NCI-H2081 treated with DMSO at 0.1 percent for 48 hours (cell line): ENCODE data around the gene TULP4.
"Not testable (repeated sequence)": the region's sequence is repeated elsewhere in the genome, so short reads cannot be mapped to it uniquely, and the experiment has no call there.

Experiments
- DNase-seq: peaks from one replicate; lab custom pipeline; 2025; lab: John Stamatoyannopoulos, UW

Gene TULP4

DNA sequence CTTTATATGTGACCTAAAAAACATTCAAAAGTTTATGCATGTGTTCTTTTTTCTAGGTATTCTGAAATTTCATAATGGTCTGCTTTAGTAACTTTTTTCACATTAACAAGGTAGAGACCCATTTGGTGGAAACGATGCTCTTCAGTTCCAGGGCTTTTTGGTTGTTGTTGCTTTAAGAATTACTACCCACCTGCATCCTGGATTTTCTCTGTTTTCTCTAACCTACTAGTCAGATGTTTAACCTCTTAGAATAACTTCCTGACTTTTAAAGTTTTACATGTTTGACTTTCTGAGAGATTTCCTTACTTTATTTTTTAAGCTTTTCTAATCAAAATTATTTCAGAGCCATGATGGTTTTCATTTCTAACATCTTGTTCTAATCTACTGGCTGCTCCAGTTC is 14.9 kb downstream of the TULP4 start:
- no peak for DNase-seq

DNA sequence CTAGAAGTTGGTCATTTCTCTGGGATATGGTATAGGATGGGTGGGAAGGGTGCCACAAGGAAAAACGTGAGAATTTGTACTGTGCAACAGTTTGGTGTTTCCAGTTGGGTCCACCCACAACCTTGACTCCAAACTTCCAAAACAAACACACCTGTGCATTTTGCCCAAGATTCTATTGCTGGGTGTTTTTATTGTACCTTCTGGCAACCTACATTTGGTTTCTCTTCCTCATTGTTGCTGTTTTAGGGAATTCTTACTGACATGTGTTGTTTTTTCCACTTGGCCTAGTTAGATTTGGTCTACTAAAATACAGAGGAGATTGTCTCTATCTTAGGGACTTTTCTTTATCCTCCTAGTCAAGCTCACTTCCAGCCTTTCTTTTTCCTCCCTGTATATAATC is 16.7 kb downstream of the TULP4 start:
- no peak for DNase-seq

DNA sequence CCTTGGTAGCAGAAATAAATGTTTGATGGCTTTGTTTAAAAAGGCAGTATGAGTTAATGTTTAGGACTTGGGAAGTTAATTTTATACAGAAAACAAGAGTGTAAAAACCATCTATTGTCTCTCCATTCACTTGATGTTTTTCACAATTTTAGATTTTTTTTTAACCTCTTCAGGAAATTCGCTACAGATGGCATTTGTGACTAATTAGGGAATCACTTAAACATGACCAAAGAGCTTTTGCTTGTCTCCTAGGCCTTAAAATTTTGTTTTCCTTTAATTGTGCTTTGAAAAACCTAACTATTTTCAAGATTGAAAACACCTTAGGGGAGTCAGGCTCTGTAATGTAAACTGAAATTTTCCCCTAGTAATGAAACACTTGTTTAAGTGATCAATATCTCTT is 17.3 kb downstream of the TULP4 start:
- DNase-seq, result no peak

DNA sequence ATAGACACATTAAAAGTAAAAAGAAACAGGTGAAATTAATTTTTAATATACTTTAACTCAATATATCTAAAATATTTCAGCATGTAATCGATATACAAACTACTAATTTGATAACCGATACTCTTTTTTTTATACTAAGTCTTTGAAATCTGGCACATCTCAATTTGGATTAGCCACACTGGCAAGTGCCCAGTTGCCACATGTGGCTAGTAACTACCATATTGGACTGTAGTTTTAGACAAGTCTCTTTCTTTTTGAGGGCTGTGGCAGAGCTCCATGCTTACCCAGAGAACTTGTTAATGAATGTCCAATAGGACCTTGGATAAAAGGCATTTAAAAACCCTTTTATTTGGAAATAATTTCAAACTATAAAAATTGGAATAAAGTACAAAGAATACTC is 17.8 kb downstream of the TULP4 start:
- DNase-seq, result no peak

GRCh38 chr6:158332237-158332636 is 20.0 kb downstream of the TULP4 start:
- DNase-seq, result no peak

DNA sequence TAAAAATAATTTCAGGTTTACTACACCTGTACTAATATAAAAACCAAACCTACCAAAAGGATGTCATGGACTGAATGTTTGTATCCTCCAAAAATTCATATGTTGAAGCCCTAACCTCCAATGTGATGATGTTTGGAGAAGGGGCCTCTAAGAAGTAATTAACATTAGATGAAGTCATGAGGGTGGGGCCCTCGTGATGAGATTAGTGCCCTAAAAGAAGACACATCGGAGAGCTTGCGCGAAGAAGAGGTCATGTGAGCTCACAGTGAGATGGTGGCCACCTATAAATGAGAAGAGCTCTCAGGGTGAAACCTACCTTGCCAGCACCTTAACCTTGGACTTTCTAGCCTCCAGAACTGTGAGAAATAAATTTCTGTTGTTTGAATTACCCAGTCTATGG is 20.8 kb downstream of the TULP4 start:
- no peak for DNase-seq

- DNase-seq, result no peak
These were observed 22.3 kb downstream of the TULP4 start for GRCh38 chr6:158334534-158334933.

DNA sequence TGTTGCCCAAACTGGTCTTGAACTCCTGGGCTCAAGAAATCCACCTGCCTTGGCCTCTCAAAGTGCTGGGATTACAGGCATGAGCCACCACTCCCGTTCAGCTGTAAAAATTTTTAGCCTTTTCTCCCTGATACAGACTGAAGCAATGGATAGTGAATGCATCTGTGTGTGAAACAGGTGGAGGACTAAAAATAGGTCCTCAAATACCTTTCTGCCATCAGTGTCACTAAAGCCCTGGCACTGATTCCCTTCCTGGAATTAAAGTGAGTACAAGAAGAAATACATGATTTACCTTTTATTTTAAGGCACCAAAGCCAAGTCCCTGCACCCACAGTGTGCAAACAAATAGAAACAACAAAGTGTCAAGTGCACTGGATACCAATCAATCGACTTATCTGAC is 25.1 kb downstream of the TULP4 start:
- no peak for DNase-seq

- DNase-seq, result no peak
These were observed 26.2 kb downstream of the TULP4 start for GRCh38 chr6:158338311-158339112.

- DNase-seq, result not testable (repeated sequence)
These were observed 26.9 kb downstream of the TULP4 start for GRCh38 chr6:158339197-158339596.

DNA sequence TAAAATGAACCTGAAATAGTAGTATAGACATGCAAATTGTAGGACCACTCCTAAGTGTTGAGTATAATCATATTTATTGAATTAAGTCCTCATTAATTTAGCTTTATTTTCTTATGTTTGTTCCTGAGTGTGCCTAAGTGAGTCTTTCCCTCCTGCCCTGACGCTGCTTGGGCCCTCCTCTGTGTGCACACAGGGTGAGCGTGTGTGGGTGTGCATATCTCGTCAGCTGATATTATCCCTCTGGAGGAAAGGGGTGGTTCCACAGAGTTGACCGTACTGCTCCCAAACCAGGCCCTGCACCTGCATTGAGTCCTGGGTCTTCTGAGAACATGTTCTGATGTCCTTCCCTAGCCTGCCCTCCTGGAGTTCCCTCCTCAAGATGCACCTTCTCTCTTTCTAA is 28.0 kb downstream of the TULP4 start:
- no peak for DNase-seq

DNA sequence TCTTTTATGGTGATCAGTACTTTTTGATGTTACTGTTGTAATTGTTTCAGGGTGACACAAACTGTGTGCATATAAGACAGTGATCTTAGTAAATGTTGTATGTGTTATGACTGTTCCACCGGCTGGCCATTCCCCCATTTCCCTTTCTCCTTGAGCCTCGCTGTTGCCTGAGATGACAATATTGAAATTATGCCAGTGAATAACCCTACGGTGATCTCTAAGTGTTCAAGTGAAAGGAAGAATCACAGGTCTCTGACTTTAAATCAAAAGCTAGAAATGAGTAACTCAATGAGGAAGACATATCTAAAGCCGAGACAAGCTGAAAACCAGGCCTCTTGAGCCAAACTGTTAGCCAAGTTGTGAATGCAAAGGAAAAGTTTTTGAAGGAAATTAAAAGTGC is 32.3 kb downstream of the TULP4 start:
- DNase-seq, result no peak

DNA sequence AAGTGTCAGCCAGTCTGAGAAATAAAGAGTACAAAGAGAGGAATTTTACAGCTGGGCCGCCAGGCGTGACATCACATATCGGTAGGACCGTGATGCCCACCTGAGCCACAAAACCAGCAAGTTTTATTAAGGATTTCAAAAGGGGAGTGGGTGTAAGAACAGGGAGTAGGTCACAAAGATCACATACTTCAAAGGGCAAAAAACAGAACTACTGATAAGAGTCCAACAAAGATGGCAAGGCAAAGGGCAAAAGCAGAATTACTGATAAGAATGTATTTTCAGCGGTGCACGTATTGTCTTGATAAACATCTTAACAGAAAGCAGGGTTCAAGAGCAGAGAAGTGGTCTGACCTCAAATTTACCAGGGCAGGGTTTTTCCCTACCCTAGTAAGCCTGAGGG is 33.2 kb downstream of the TULP4 start:
- not testable (repeated sequence) for DNase-seq

DNA sequence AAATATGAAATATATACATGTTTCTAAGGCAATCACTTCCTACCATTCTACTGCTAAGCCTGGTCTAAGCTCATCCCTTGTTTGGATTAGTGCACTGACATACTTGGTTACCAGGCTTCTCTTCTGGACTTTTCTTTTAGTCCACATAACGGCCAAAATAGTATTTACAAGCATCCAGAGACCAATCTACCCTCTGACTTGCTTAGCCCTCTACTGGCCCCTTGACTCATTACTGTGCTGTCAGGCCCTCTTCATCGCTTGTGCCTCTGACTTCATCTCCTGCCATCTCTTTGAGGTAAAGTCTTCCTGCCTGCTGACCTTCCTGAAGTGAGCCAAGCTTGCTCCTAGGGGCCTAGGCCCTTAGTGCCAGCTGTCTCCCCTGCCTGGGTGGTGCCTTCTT is 35.1 kb downstream of the TULP4 start:
- DNase-seq, result no peak

DNA sequence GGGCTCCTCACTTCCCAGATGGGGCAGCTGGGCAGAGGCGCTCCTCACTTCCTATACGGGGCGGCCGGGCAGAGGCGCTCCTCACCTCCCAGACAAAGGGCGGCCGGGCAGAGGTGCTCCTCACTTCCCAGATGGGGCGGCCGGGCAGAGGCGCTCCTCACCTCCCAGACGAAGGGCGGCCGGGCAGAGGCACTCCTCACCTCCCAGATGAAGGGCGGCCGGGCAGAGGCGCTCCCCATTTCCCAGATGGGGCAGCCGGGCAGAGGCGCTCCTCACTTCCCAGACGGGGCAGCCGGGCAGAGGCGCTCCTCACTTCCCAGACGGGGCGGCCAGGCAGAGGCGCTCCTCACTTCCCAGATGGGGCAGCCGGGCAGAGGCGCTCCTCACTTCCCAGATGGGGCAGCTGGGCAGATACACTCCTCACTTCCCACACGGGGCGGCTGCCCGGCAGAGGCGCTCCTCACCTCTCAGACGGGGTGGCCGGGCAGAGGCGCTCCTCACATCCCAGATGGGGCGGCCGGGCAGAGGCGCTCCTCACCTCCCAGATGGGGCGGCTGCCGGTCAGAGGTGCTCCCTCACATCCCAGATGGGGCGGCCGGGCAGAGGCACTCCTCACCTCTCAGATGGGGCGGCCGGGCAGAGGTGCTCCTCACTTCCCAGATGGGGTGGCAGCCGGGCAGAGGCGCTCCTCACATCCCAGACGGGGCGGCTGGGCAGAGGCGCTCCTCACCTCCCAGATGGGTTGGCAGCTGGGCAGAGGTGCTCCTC is 36.7 kb downstream of the TULP4 start:
- DNase-seq, result not testable (repeated sequence)

DNA sequence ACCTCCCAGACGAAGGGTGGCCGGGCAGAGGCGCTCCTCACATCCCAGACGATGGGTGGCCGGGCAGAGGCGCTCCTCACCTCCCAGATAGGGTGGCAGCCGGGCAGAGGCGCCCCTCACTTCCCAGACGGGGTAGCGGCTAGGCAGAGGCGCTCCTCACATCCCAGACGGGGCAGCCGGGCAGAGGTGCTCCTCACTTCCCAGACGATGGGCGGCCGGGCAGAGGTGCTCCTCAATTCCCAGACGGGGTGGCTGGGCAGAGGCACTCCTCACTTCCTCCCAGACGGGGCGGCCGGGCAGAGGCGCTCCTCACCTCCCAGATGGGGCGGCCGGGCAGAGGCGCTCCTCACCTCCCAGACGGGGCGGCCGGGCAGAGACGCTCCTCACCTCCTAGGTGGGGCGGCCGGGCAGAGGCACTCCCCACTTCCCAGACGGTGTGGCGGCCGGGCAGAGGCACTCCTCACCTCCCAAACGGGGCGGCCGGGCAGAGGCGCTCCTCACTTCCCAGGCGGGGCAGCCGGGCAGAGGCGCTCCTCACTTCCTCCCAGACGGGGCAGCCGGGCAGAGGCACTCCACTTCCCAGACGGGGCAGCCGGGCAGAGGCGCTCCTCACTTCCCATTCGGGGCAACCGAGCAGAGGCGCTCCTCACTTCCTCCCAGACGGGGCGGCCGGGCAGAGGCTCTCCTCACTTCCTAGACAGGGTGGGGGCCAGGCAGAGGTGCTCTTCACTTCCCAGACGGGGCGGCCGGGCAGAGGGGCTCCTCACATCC is 37.4 kb downstream of the TULP4 start:
- DNase-seq, result not testable (repeated sequence)

GRCh38 chr6:158350731-158351130 is 38.5 kb downstream of the TULP4 start:
- DNase-seq, result not testable (repeated sequence)

GRCh38 chr6:158353883-158354877 is 41.9 kb downstream of the TULP4 start:
- no peak for DNase-seq

DNA sequence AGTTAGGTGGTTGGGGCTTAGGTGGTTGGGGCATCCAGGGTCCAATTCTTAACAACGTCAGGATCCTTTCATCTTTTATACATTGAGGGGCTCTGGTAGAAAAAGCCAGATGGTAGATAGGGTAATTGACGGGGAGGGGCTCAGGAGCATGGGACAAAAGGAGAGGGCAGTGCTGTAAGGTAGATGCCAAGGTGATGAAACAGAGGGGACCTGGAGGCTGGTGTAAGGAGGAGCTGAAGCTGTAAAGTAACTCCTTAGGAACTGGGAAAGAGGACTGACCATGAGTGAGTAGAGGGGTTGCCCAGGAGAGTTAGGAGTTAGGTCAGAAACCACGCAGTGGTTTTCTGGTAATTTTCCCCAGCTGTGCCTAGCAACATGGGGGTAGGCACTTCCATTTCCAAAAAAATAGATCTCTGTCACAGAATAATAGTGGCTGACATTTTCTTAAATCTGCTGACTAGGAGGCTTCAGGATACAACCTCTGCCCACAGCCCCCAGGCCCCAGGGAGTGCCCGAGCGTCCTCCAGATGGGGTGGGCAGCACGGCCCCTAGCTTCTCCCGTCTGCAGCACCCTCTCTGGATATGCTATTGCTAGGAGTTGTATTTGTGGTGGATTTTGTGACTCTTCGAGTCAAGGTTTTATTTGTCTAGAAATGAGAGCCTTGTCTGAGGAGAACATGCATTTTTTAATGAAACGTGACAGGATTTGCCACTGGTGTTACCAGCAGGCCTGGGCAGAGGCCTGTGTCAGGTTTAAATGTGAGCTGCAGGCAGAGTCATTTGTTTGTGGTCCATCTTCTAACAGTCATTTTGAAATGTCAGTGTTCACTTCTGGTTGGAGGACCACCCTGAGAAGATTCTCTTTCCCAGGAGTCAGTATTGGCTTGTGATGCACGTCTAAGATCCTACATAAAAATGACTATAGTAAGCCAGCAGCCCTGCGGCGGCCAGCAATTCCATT is 44.6 kb downstream of the TULP4 start:
- no peak for DNase-seq

- DNase-seq, result no peak
These were observed 45.4 kb downstream of the TULP4 start for GRCh38 chr6:158357570-158358216.
